ENCODE data around the gene PSMD13.

DNA sequence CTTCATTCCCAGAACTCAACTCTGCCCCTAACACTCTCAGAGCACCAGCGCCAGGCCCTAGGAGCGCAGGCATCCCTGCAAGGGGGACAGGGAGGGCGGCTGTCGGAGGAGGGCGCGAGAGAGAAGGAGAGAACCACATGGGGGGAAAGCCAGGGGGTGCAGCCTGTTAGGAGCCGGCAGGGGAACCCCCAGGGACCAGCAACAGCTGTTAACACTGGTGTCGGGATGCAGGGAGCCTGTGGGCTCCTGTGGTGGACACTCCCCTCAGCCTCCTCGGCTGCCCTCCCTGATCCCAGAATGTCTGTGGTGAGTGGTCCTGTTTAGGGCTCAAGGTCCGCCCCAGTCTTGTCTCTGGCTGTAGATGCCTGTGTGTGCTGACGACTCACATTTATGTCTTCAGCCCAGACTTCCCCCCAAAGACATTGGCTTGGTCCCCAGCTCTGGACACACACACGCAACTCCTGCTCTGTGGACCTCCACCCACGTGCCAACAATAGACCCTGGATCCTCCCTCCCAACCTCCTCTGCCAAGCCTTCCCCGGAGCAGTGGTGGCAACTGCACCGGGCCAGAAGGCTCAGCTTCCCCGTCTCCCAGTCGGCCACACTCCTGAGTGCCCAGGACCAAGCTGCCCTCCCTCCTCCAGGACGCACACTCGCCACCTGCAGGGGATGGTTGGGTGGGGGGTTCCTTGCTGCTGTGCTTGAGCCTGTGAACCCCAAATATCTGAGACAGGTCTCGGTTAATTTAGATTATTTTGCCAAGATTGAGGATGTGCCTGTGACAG lies 63.4 kb downstream of the PSMD13 start:
- TF ChIP-seq JUND (IDR thresholded peaks at IDR 0.05) (no peak), TAF1 (conservative IDR thresholded peaks at IDR 0.05) (no peak), RXRA (IDR thresholded peaks at IDR 0.05) (no peak), ZBTB33 (IDR thresholded peaks at IDR 0.05) (no peak), EGR1 (IDR thresholded peaks at IDR 0.05; ENCODE audit: low read depth in 2 of 2) (no peak), HNF4A (conservative IDR thresholded peaks at IDR 0.05) (no peak), SP1 (IDR thresholded peaks at IDR 0.05) (no peak), REST (IDR thresholded peaks at IDR 0.05) (no peak)
- TF ChIP-seq, protein P1, sequence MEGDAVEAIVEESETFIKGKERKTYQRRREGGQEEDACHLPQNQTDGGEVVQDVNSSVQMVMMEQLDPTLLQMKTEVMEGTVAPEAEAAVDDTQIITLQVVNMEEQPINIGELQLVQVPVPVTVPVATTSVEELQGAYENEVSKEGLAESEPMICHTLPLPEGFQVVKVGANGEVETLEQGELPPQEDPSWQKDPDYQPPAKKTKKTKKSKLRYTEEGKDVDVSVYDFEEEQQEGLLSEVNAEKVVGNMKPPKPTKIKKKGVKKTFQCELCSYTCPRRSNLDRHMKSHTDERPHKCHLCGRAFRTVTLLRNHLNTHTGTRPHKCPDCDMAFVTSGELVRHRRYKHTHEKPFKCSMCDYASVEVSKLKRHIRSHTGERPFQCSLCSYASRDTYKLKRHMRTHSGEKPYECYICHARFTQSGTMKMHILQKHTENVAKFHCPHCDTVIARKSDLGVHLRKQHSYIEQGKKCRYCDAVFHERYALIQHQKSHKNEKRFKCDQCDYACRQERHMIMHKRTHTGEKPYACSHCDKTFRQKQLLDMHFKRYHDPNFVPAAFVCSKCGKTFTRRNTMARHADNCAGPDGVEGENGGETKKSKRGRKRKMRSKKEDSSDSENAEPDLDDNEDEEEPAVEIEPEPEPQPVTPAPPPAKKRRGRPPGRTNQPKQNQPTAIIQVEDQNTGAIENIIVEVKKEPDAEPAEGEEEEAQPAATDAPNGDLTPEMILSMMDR (IDR thresholded peaks at IDR 0.05; ENCODE audit: low read depth, low read length, missing input control), result no peak

All from liver (tissue), 3 donors.